ENCODE results near the gene MAP4K2.

DNA sequence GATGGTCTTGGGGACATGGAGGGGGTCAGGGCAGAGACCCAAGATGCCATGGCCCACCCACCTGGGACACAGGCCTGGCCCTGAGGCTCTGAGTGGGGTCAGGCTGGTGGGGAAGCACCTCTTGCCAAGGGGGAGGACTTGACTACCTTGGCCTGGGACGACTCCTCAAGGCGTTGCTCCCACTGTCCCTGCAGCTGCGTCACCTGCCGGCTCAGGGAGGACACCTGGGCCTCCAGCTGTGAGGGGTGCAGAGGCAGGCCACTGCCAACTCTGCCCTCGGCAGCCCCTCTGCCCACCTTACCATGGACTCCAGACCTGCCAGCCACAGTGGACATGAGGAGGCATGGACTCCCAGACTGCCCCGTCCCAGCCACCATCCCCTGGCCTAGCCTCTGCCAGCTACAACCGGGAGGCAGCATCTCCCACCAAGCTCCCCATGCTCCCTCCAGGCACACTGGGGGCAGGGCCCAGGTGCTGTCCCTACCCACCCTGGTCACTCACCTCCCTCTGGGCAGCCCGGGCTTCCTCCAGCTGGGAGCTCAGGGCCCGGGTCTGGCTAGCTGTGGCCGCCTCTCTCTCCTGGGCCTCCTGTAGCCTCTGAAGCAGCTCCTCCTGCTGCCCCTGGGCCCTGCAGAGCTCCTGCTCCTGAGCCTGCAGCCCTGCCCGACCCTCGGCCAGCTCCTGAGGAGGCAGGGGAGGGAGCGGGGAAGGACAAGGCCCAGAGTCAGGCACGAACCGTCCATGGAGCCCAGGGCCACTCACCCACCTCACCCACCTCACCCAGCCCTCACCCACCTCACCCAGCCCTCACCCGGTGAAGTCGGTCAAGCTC, 32.8 kb upstream of the MAP4K2 start:
- TF ChIP-seq POLR2A (IDR thresholded peaks at IDR 0.05) (no peak), CTCF (IDR thresholded peaks at IDR 0.05) (no peak)

Measured in uterus (tissue), 2 donors.